ENCODE data around the gene SCRN2. TPM values are rescaled to one million over a fixed set of nuclear protein-coding genes. Genes with fewer than 3 reads are reported as not detected.

Gene SCRN2
- total and polyA plus RNA-seq, 7 experiments from 2014 or later: 27.5 to 55.9 (median 38.3) TPM

- intact Hi-C loops (cut with micrococcal nuclease): loop anchor here in 1 of 2 donors (10.0 kb wide), 1 partner anchor 197 kb away; the partner anchor contains the start of gene NFE2L1
Observed at GRCh38 chr17:47848198-47848513, 7.1 kb upstream of the SCRN2 start.

GRCh38 chr17:47847341-47848197 lies 6.5 kb upstream of the SCRN2 start:
- ChIA-PET POLR2A (interaction anchor here (0.5 to 6.6 kb wide), 4 partner anchors 16 to 1131 kb away, joined by 3 to 38 read pairs (median 10); partner anchors contain the start of genes LRRC46, MRPL10 and SP2), CTCF (interaction anchor here (0.6 to 11.5 kb wide), 2 partner anchors 41 to 1785 kb away, joined by 4 to 290 read pairs; partner anchors contain the start of gene SP2)
- no peak overlapping the region for H3K27ac ChIP-seq (ENCODE audit: low read depth, low read length)
- intact Hi-C loops (cut with micrococcal nuclease): loop anchor here in 1 of 2 donors (10.0 kb wide), 1 partner anchor 197 kb away; the partner anchor contains the start of gene NFE2L1
- Mint-ChIP-seq H3K27me3 (peaks cover 51 to 79% (median 68%) of the 10 kb centered on the region in 5 donors), H3K27ac (no peak overlapping the region), H3K9me3 (peaks cover 0 to 6% (median 0%) of the 10 kb centered on the region in 11 donors), H3K36me3 (no peaks in the 10 kb centered on the region), H3K4me1 (peaks cover 21 to 37% (median 26%) of the 10 kb centered on the region in 7 donors), H3K4me3 (peak overlapping the region in 4 of 10 donors; percentile 2 to 31 (median 18))
- ATAC-seq (peak; percentile 41), DNase-seq (no peak)
- no peak overlapping the region for H3K4me3 ChIP-seq (ENCODE audit: low read length)
- peaks cover 0 to 43% of the 10 kb centered on the region in 2 donors for H3K27me3 ChIP-seq (ENCODE audit: control insufficient read depth in 2 of 2, insufficient read depth in 2 of 2, low read length in 2 of 2)
- peaks cover 6 to 17% of the 10 kb centered on the region in 2 donors for H3K4me1 ChIP-seq (ENCODE audit: control insufficient read depth in 2 of 2, insufficient read depth in 2 of 2, low read length in 2 of 2)
- no peaks in the 10 kb centered on the region for H3K36me3 ChIP-seq (ENCODE audit: control insufficient read depth in 2 of 3, insufficient read depth in 3 of 3, low read length in 3 of 3)
- no peaks in the 10 kb centered on the region for H3K9me3 ChIP-seq (ENCODE audit: control insufficient read depth in 2 of 3, low read length in 3 of 3)

More at GRCh38 chr17:47848198-47848513, 7.1 kb upstream of the SCRN2 start:
- POLR2A ChIA-PET: interaction anchor here (0.5 to 6.6 kb wide), 3 partner anchors 43 to 1132 kb away, joined by 3 to 38 read pairs (median 17); partner anchors contain the start of gene SP2
- peaks cover 57 to 85% (median 71%) of the 10 kb centered on the region in 5 donors for H3K27me3 Mint-ChIP-seq
- Histone ChIP-seq H3K4me1 (ENCODE audit: control insufficient read depth in 2 of 2, insufficient read depth in 2 of 2, low read length in 2 of 2) (peaks cover 6 to 14% of the 10 kb centered on the region in 2 donors), H3K36me3 (ENCODE audit: control insufficient read depth in 2 of 3, insufficient read depth in 3 of 3, low read length in 3 of 3) (no peaks in the 10 kb centered on the region), H3K9me3 (ENCODE audit: control insufficient read depth in 2 of 3, low read length in 3 of 3) (no peaks in the 10 kb centered on the region), H3K27me3 (ENCODE audit: control insufficient read depth in 2 of 2, insufficient read depth in 2 of 2, low read length in 2 of 2) (peaks cover 2 to 43% of the 10 kb centered on the region in 2 donors), H3K4me3 (ENCODE audit: low read length) (no peak overlapping the region), H3K27ac (ENCODE audit: low read depth, low read length) (no peak overlapping the region)
- ATAC-seq (no peak), DNase-seq (no peak)
- CTCF ChIA-PET: interaction anchor here (11.5 kb wide), 1 partner anchor 41 kb away, joined by 290 read pairs; the partner anchor contains the start of gene SP2
- no peak overlapping the region for H3K4me3 Mint-ChIP-seq
- H3K36me3 Mint-ChIP-seq: no peaks in the 10 kb centered on the region
- peaks cover 0 to 6% (median 0%) of the 10 kb centered on the region in 11 donors for H3K9me3 Mint-ChIP-seq
- H3K27ac Mint-ChIP-seq: no peak overlapping the region
- peaks cover 18 to 34% (median 22%) of the 10 kb centered on the region in 7 donors for H3K4me1 Mint-ChIP-seq

GRCh38 chr17:47846716-47847340 lies 5.8 kb upstream of the SCRN2 start:
- Histone ChIP-seq H3K27ac (ENCODE audit: low read depth, low read length) (no peak overlapping the region), H3K36me3 (ENCODE audit: control insufficient read depth in 2 of 3, insufficient read depth in 3 of 3, low read length in 3 of 3) (no peaks in the 10 kb centered on the region), H3K4me3 (ENCODE audit: low read length) (no peak overlapping the region), H3K9me3 (ENCODE audit: control insufficient read depth in 2 of 3, low read length in 3 of 3) (no peaks in the 10 kb centered on the region), H3K27me3 (ENCODE audit: control insufficient read depth in 2 of 2, insufficient read depth in 2 of 2, low read length in 2 of 2) (peaks cover 0 to 35% of the 10 kb centered on the region in 2 donors), H3K4me1 (ENCODE audit: control insufficient read depth in 2 of 2, insufficient read depth in 2 of 2, low read length in 2 of 2) (peaks cover 8 to 17% of the 10 kb centered on the region in 2 donors)
- H3K9me3 Mint-ChIP-seq: peaks cover 0 to 6% (median 0%) of the 10 kb centered on the region in 11 donors
- DNase-seq (no peak), ATAC-seq (no peak)
- ChIA-PET CTCF (interaction anchor here (0.6 to 11.5 kb wide), 3 partner anchors 10 to 1785 kb away, joined by 4 to 290 read pairs (median 4); partner anchors contain the start of gene SP2), POLR2A (interaction anchor here (1.2 to 6.6 kb wide), 3 partner anchors 16 to 48 kb away, joined by 4 to 38 read pairs (median 17); partner anchors contain the start of genes LRRC46, MRPL10 and SP2)
- peak overlapping the region in 1 of 9 donors; percentile 17 for H3K27ac Mint-ChIP-seq
- H3K36me3 Mint-ChIP-seq: no peaks in the 10 kb centered on the region
- H3K27me3 Mint-ChIP-seq: peaks cover 44 to 72% (median 60%) of the 10 kb centered on the region in 5 donors
- intact Hi-C loops (cut with micrococcal nuclease): loop anchor here in 1 of 2 donors (10.0 kb wide), 1 partner anchor 198 kb away; the partner anchor contains the start of gene NFE2L1
- peaks cover 18 to 37% (median 26%) of the 10 kb centered on the region in 7 donors for H3K4me1 Mint-ChIP-seq
- peak overlapping the region in 5 of 10 donors; percentile 2 to 31 (median 26) for H3K4me3 Mint-ChIP-seq

- peaks cover 0 to 30% of the 10 kb centered on the region in 2 donors for H3K27me3 ChIP-seq (ENCODE audit: control insufficient read depth in 2 of 2, insufficient read depth in 2 of 2, low read length in 2 of 2)
- H3K27ac ChIP-seq (ENCODE audit: low read depth, low read length): no peak overlapping the region
- Mint-ChIP-seq H3K36me3 (no peaks in the 10 kb centered on the region), H3K4me3 (no peak overlapping the region), H3K9me3 (peaks cover 0 to 5% (median 0%) of the 10 kb centered on the region in 11 donors), H3K4me1 (peaks cover 17 to 43% (median 33%) of the 10 kb centered on the region in 7 donors), H3K27me3 (peaks cover 41 to 63% (median 54%) of the 10 kb centered on the region in 5 donors), H3K27ac (no peak overlapping the region)
- H3K36me3 ChIP-seq (ENCODE audit: control insufficient read depth in 2 of 3, insufficient read depth in 3 of 3, low read length in 3 of 3): peaks cover 0 to 4% (median 0%) of the 10 kb centered on the region in 3 experiments
- ChIA-PET CTCF (interaction anchor here (11.5 kb wide), 1 partner anchor 43 kb away, joined by 290 read pairs; the partner anchor contains the start of gene SP2), POLR2A (interaction anchor here (0.9 to 6.6 kb wide), 3 partner anchors 23 to 49 kb away, joined by 3 to 38 read pairs (median 3); partner anchors contain the start of gene SP2)
- no peak overlapping the region for H3K4me3 ChIP-seq (ENCODE audit: low read length)
- ATAC-seq (no peak), DNase-seq (no peak)
- intact Hi-C loops (cut with micrococcal nuclease): loop anchor here in 1 of 2 donors (10.0 kb wide), 1 partner anchor 199 kb away; the partner anchor contains the start of gene NFE2L1
- H3K4me1 ChIP-seq (ENCODE audit: control insufficient read depth in 2 of 2, insufficient read depth in 2 of 2, low read length in 2 of 2): peaks cover 13 to 19% of the 10 kb centered on the region in 2 donors
- no peaks in the 10 kb centered on the region for H3K9me3 ChIP-seq (ENCODE audit: control insufficient read depth in 2 of 3, low read length in 3 of 3)
Observed at GRCh38 chr17:47845716-47846075, 4.6 kb upstream of the SCRN2 start.

GRCh38 chr17:47844814-47845715 lies 4.0 kb upstream of the SCRN2 start:
- POLR2A ChIA-PET: interaction anchor here (0.9 to 6.6 kb wide), 3 partner anchors 23 to 50 kb away, joined by 3 to 38 read pairs (median 3); partner anchors contain the start of gene SP2
- Histone ChIP-seq H3K36me3 (ENCODE audit: control insufficient read depth in 2 of 3, insufficient read depth in 3 of 3, low read length in 3 of 3) (peaks cover 0 to 4% (median 0%) of the 10 kb centered on the region in 3 experiments), H3K4me1 (ENCODE audit: control insufficient read depth in 2 of 2, insufficient read depth in 2 of 2, low read length in 2 of 2) (peaks cover 15 to 20% of the 10 kb centered on the region in 2 donors), H3K27me3 (ENCODE audit: control insufficient read depth in 2 of 2, insufficient read depth in 2 of 2, low read length in 2 of 2) (peaks cover 0 to 30% of the 10 kb centered on the region in 2 donors), H3K9me3 (ENCODE audit: control insufficient read depth in 2 of 3, low read length in 3 of 3) (no peaks in the 10 kb centered on the region), H3K4me3 (ENCODE audit: low read length) (no peak overlapping the region), H3K27ac (ENCODE audit: low read depth, low read length) (no peak overlapping the region)
- intact Hi-C loops (cut with micrococcal nuclease): loop anchor here (5.0 to 10.0 kb wide), 4 partner anchors 177 to 772 kb away; partner anchors contain the start of genes HOXB8 (in 1 of the 2) and NFE2L1 (in 1 of the 2)
- no peak for DNase-seq
- Mint-ChIP-seq H3K4me1 (peaks cover 12 to 42% (median 33%) of the 10 kb centered on the region in 7 donors), H3K4me3 (no peak overlapping the region), H3K27me3 (peaks cover 37 to 57% (median 50%) of the 10 kb centered on the region in 5 donors), H3K9me3 (peaks cover 0 to 3% (median 0%) of the 10 kb centered on the region in 11 donors), H3K27ac (no peak overlapping the region), H3K36me3 (no peaks in the 10 kb centered on the region)
- ATAC-seq: no peak
- CTCF ChIA-PET: interaction anchor here (0.6 to 11.5 kb wide), 3 partner anchors 23 to 44 kb away, joined by 3 to 290 read pairs (median 3); partner anchors contain the start of genes OSBPL7 and SP2

All from naive thymus-derived CD4-positive, alpha-beta T cell (primary cell).